Measurements from ENCODE around the gene IKZF4.
A peak's percentile ranks its signal among the peaks of the same experiment; 100 is the strongest.
"Not testable (repeated sequence)": the region's sequence is repeated elsewhere in the genome, so short reads cannot be mapped to it uniquely, and the experiment has no call there.

The IKZF4 gene

GRCh38 chr12:56041552-56042429 is 20.9 kb downstream of the IKZF4 start, which contains the start of gene RPS26:
Gene RPS26 (plus strand): TSS chr12:56041918. CDS start chr12:56042167, 249 bp downstream.
- H3K9me3 Mint-ChIP-seq: no peaks in the 10 kb centered on the region
- H3K27me3 Mint-ChIP-seq: no peaks in the 10 kb centered on the region
- peak within 1 kb of the TSS; percentile 98 for H3K4me3 Mint-ChIP-seq
- H3K36me3 Mint-ChIP-seq (ENCODE audit: low read depth): peaks cover 44% of the 10 kb centered on the region
- peak within 1 kb of the TSS; percentile 98 for H3K27ac Mint-ChIP-seq
- H3K4me1 Mint-ChIP-seq (ENCODE audit: low read depth): peaks cover 82% of the 10 kb centered on the region

DNA sequence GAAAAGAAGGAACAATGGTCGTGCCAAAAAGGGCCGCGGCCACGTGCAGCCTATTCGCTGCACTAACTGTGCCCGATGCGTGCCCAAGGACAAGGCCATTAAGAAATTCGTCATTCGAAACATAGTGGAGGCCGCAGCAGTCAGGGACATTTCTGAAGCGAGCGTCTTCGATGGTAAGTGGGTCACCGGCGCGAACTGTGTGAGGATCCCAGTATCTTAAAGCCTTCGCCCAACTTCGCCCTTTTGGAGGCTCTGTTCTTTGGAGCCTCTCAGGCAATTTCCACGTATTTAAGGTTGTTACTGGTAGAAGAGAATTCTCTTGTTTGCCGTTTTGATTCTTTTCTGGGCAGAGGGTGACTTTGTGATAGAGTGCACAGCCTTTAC is 21.6 kb downstream of the IKZF4 start:
- Mint-ChIP-seq H3K4me3 (peak overlapping the region; percentile 98), H3K36me3 (ENCODE audit: low read depth) (peaks cover 44% of the 10 kb centered on the region), H3K4me1 (ENCODE audit: low read depth) (peaks cover 81% of the 10 kb centered on the region), H3K27ac (peak overlapping the region; percentile 98)
- not testable (repeated sequence) for H3K27me3 Mint-ChIP-seq, H3K9me3 Mint-ChIP-seq

GRCh38 chr12:56042843-56043242 is 22.0 kb downstream of the IKZF4 start:
- Mint-ChIP-seq H3K9me3 (no peaks in the 10 kb centered on the region), H3K27ac (peak overlapping the region; percentile 98), H3K4me1 (ENCODE audit: low read depth) (peaks cover 77% of the 10 kb centered on the region), H3K27me3 (no peaks in the 10 kb centered on the region), H3K4me3 (peak overlapping the region; percentile 98), H3K36me3 (ENCODE audit: low read depth) (peaks cover 44% of the 10 kb centered on the region)

GRCh38 chr12:56046027-56046780 is 25.4 kb downstream of the IKZF4 start:
- H3K36me3 Mint-ChIP-seq (ENCODE audit: low read depth): peaks cover 40% of the 10 kb centered on the region

GRCh38 chr12:56053407-56053893 is 32.6 kb downstream of the IKZF4 start:
- Mint-ChIP-seq H3K9me3 (no peaks in the 10 kb centered on the region), H3K27me3 (no peaks in the 10 kb centered on the region), H3K27ac (no peak overlapping the region), H3K36me3 (ENCODE audit: low read depth) (no peaks in the 10 kb centered on the region), H3K4me1 (ENCODE audit: low read depth) (peaks cover 4% of the 10 kb centered on the region), H3K4me3 (no peak overlapping the region)

More at GRCh38 chr12:56046027-56046780, 25.4 kb downstream of the IKZF4 start:
- peak overlapping the region; percentile 56 for H3K27ac Mint-ChIP-seq
- H3K4me3 Mint-ChIP-seq: no peak overlapping the region
- H3K27me3 Mint-ChIP-seq: no peaks in the 10 kb centered on the region
- H3K4me1 Mint-ChIP-seq (ENCODE audit: low read depth): peaks cover 45% of the 10 kb centered on the region
- no peaks in the 10 kb centered on the region for H3K9me3 Mint-ChIP-seq

GRCh38 chr12:56059964-56060363 is 39.1 kb downstream of the IKZF4 start:
- not testable (repeated sequence) for H3K27me3 Mint-ChIP-seq; H3K9me3 Mint-ChIP-seq; H3K4me1 Mint-ChIP-seq (ENCODE audit: low read depth)

DNA sequence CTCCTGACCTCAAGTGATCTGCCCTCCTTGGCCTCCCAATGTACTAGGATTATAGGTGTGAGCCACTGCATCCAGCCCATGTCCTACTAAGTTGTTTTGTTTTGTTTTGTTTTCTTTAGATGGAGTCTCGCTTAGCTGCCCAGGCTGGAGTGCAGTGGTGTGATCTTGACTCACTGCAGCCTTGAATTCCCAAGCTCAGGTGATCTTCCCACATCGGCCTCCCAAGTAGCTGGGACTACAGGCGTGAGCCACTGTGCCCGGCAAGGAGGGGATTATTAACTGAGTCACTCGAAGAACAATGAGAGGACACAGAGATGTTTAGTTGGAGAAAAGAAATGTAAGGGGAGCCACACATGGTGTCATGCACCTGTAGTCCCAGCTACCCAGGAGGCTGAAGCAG is 41.1 kb downstream of the IKZF4 start:
- peaks cover 3% of the 10 kb centered on the region for H3K4me1 Mint-ChIP-seq (ENCODE audit: low read depth)
- no peaks in the 10 kb centered on the region for H3K9me3 Mint-ChIP-seq
- no peak overlapping the region for H3K4me3 Mint-ChIP-seq
- no peak overlapping the region for H3K27ac Mint-ChIP-seq
- no peaks in the 10 kb centered on the region for H3K27me3 Mint-ChIP-seq
- H3K36me3 Mint-ChIP-seq (ENCODE audit: low read depth): no peaks in the 10 kb centered on the region

More at GRCh38 chr12:56059964-56060363, 39.1 kb downstream of the IKZF4 start:
- not testable (repeated sequence) for H3K27ac Mint-ChIP-seq; H3K36me3 Mint-ChIP-seq (ENCODE audit: low read depth); H3K4me3 Mint-ChIP-seq

GRCh38 chr12:56062996-56063395 is 42.2 kb downstream of the IKZF4 start:
- Mint-ChIP-seq H3K36me3 (ENCODE audit: low read depth) (no peaks in the 10 kb centered on the region), H3K4me1 (ENCODE audit: low read depth) (peaks cover 5% of the 10 kb centered on the region), H3K9me3 (no peaks in the 10 kb centered on the region), H3K27me3 (no peaks in the 10 kb centered on the region), H3K27ac (no peak overlapping the region), H3K4me3 (no peak overlapping the region)

DNA sequence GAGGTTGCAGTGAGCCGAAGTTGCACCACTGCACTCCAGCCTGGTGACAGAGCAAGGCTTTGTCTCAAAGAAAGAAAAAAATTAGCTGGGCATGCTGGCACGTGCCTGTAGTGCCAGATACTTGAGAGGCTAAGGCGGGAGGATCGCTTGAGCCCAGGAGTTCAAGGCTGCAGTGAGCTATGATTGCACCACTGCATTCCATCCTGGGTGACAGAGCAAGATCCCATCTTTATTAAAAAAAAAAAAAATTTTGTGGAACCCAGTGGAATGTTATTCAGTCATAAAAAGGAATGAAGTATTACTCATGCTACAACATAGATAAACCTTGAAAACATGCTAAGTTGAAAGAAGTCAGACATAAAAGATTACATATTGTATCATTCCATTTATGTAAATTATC is 50.8 kb downstream of the IKZF4 start:
- Mint-ChIP-seq H3K4me1 (ENCODE audit: low read depth) (peaks cover 5% of the 10 kb centered on the region), H3K4me3 (no peak overlapping the region), H3K9me3 (no peaks in the 10 kb centered on the region), H3K27me3 (no peaks in the 10 kb centered on the region), H3K27ac (no peak overlapping the region), H3K36me3 (ENCODE audit: low read depth) (no peaks in the 10 kb centered on the region)

DNA sequence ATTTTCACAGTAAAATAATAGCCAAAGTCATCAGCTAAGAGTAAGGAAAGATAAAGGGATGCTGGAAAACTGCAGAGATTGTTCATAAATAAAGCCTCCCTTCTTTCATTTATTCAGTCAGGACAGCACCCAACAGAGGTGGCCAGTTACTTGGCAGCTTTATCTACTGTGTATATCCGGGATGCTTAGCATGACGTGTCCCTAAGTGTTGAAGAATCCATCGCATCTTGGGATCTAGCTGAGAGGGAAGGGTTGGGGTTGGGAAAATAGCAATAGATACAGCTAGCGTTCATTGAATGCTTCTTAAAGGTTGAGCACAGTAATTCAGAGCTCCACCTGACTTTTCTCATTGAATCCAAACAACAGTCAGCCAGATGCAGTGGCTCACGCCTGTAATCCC is 53.6 kb downstream of the IKZF4 start:
- H3K9me3 Mint-ChIP-seq: no peaks in the 10 kb centered on the region
- no peaks in the 10 kb centered on the region for H3K27me3 Mint-ChIP-seq
- H3K27ac Mint-ChIP-seq: no peak overlapping the region
- no peaks in the 10 kb centered on the region for H3K36me3 Mint-ChIP-seq (ENCODE audit: low read depth)
- H3K4me3 Mint-ChIP-seq: no peak overlapping the region
- peaks cover under 1% of the 10 kb centered on the region for H3K4me1 Mint-ChIP-seq (ENCODE audit: low read depth)

GRCh38 chr12:56077966-56078365 is 57.1 kb downstream of the IKZF4 start:
- not testable (repeated sequence) for H3K27me3 Mint-ChIP-seq; H3K4me3 Mint-ChIP-seq; H3K27ac Mint-ChIP-seq; H3K9me3 Mint-ChIP-seq; H3K36me3 Mint-ChIP-seq (ENCODE audit: low read depth)
- H3K4me1 Mint-ChIP-seq (ENCODE audit: low read depth): peaks cover 14% of the 10 kb centered on the region

DNA sequence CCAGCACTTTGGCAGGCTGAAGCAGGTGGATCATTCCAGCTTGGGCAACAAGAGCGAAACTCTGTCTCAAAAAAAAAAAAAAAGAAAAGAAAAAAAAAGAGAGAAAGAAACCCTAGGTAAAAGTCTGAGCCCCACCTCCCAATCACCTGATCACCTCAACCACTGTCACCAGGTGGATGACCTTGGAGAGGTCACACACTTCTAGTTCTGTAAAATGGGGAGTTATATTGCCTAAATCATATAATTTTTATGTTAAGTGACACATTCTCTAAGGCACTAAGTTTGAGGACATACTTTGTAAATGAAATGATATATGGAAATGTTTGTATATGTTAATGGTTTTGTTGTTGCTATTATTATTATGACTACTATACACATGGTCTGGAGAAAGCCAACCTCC is 57.6 kb downstream of the IKZF4 start:
- peaks cover 14% of the 10 kb centered on the region for H3K4me1 Mint-ChIP-seq (ENCODE audit: low read depth)
- no peak overlapping the region for H3K27ac Mint-ChIP-seq
- peaks cover 4% of the 10 kb centered on the region for H3K27me3 Mint-ChIP-seq
- no peaks in the 10 kb centered on the region for H3K36me3 Mint-ChIP-seq (ENCODE audit: low read depth)
- peak overlapping the region; percentile 45 for H3K4me3 Mint-ChIP-seq
- no peaks in the 10 kb centered on the region for H3K9me3 Mint-ChIP-seq

DNA sequence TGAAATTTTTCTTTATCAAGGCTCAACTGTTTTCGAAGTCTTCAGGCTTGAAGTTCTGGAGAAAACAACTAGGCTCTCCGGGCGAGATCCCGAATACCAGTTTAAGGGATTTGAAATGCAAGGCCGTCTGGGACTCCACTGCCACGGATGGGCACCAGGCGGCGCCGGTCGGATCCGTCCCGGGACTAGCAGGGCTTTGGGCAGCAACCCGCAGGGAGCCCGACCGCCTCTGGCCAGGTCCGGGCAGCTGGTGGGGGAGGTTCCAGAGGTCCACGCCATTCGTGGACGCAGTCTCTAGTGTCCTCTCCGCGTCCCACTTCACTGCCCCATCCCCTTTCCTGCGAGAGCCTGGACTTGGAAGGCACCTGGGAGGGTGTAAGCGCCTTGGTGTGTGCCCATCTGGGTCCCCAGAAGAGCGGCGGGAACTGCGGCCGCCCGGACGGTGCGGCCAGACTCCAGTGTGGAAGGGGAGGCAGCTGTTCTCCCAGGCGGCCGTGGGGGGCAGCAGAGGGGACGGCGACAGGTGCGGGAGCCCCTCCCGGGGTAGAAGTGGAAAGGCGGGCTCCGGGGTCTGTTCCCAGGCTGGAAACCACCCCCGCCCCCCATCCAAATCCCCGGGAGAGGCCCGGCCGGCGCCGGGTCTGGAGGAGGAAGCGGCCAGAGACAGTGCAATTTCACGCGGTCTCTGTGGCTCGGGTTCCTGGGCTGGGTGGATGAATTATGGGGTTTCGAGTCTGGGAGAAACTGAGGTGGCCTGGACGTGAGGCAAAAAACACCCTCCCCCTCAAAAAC is 58.3 kb downstream of the IKZF4 start:
- Mint-ChIP-seq H3K36me3 (ENCODE audit: low read depth) (no peaks in the 10 kb centered on the region), H3K27me3 (peaks cover 4% of the 10 kb centered on the region), H3K4me3 (peak overlapping the region; percentile 81), H3K27ac (no peak overlapping the region), H3K9me3 (no peaks in the 10 kb centered on the region), H3K4me1 (ENCODE audit: low read depth) (peaks cover 14% of the 10 kb centered on the region)

DNA sequence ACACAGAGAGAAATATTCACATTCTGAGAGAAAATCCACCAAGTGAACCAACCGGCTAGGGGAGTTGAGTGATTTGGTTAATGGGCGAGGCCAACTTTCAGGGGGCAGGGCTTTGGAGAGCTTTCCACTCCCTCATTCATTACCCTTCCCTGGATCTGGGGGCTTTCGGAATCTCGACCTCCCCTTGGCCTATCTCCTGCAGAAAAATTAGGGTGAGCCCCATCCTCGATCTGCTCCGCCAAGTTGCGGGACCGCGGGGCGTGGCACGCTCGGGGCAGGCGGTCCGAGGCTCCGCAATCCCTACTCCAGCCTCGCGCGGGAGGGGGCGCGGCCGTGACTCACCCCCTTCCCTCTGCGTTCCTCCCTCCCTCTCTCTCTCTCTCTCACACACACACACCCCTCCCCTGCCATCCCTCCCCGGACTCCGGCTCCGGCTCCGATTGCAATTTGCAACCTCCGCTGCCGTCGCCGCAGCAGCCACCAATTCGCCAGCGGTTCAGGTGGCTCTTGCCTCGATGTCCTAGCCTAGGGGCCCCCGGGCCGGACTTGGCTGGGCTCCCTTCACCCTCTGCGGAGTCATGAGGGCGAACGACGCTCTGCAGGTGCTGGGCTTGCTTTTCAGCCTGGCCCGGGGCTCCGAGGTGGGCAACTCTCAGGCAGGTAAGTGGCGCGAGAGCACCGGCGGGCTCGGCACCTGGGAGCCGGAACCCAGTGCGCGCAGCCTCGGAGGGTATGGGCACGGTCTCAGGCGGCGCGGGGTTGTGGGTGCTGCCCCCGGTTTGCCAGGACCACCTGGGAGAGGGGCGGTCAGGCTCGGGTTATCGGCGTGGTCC is 59.1 kb downstream of the IKZF4 start, which contains the start of gene ERBB3:
TSS of gene ERBB3 (plus strand) at position 443 of the 833 bp plus-strand sequence. CDS start at position 579, 136 bp downstream.
- Mint-ChIP-seq H3K4me3 (peak within 1 kb of the TSS; percentile 81), H3K9me3 (no peaks in the 10 kb centered on the region), H3K4me1 (ENCODE audit: low read depth) (peaks cover 14% of the 10 kb centered on the region), H3K36me3 (ENCODE audit: low read depth) (no peaks in the 10 kb centered on the region), H3K27ac (no peak within 1 kb of the TSS), H3K27me3 (peaks cover 4% of the 10 kb centered on the region)
